GM21576 (cell line): ENCODE measurements around the gene ACTR6.
"Not testable (repeated sequence)": the region's sequence is repeated elsewhere in the genome, so short reads cannot be mapped to it uniquely, and the experiment has no call there.

Source experiments
- ATAC-seq: cut with Tn5 transposase; IDR thresholded peaks from one replicate; pipeline ENCODE4 v1.9.1; 2021; ENCODE audit warnings: mild to moderate bottlenecking, moderate library complexity; ENCODE audit not compliant: unreplicated experiment

ACTR6 gene

DNA sequence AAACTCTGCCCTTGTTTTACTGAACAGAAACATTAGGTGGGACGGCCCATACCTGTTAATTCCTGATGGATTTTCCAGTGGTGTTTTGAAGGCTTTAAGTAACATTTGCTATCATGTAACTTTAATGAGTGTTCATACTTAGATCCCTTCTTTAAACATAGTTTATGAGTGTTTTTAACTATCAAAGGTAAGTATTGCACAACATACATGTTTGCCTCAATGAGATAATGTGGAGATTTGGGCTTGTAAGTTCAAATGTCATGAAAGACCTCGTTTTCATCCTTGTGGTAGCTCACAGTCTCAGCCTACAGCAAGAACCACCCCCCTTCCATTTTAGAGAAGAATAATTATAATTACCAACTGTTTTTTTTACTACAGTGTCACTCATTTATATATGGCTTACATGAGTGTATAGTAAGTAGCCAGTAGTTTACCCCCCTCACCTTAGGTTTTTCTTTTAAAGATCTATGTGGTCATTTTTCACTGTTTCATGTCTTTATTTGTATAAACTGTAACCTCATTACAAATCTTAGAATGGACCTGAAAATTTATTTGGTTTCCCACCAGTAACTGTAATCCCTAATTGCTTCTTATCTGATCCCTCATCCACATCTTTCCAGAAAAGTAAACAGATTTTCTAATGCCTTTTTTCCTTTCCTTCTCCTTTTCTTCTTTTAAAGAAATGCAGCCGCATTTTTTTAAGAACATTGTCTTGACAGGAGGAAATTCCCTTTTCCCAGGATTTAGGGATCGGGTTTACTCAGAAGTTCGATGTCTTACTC is 18.9 kb downstream of the ACTR6 start:
- ATAC-seq: no peak

DNA sequence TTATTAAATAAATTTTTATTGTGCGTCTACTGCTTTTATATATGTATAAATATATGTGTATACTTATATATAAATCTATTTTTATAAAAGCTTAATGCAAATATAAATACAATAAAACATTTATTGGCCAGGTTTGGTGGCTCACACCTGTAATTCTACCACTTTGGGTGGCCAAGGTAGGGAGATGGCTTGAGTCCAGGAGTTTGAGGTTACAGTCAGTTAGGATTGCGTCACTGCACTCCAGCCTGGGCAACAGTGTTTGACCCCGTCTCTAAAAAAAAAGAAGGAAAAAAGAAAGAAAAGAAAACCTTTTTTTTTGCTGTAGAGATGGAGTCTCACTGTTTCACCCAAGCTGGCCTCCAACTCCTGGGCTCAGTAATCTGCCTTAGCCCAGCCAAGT is 20.9 kb downstream of the ACTR6 start:
- no peak for ATAC-seq

DNA sequence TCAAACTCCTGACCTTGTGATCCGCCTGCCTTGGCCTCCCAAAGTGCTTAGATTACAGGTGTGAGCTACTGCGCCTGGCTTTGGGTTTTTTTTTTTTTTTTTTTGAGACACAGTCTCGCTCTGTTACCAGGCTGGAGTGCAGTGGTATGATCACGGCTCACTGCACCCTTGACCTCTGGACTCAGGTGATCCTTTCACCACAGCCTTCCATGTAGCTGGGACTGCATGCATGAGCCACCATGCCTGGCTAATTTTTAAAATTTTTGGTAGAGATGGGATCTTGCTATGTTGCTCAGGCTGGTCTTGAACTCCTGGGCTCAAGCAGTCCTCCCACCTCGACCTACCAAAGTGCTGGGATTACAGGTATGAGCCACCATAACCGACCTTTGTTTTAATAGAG is 21.6 kb downstream of the ACTR6 start:
- ATAC-seq: not testable (repeated sequence)

- ATAC-seq: no peak
Measured at GRCh38 chr12:100225491-100225890, 24.9 kb downstream of the ACTR6 start.

GRCh38 chr12:100229036-100229635 is 28.5 kb downstream of the ACTR6 start:
- no peak for ATAC-seq

GRCh38 chr12:100229876-100230275 is 29.3 kb downstream of the ACTR6 start:
- ATAC-seq: no peak

- not testable (repeated sequence) for ATAC-seq
Measured at GRCh38 chr12:100231873-100232272, 31.3 kb downstream of the ACTR6 start.

DNA sequence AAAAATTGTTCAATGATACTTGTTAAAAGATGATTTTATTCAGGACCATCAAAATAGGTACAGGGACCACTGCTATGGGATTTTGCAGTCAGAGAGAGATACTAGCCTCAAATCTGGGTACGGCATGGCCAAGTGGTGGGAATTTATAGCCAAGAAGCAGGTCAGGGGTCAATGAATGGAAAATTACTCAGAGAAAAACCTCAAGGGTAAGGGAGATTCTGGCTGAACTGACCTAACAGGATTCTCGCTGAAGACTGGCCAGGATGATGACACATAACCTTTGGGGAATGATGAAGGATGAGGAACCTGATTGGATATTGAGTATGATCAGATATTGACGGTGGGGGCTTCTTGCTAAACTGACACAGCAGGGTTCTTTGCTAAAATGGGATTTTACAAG is 33.6 kb downstream of the ACTR6 start:
- no peak for ATAC-seq

DNA sequence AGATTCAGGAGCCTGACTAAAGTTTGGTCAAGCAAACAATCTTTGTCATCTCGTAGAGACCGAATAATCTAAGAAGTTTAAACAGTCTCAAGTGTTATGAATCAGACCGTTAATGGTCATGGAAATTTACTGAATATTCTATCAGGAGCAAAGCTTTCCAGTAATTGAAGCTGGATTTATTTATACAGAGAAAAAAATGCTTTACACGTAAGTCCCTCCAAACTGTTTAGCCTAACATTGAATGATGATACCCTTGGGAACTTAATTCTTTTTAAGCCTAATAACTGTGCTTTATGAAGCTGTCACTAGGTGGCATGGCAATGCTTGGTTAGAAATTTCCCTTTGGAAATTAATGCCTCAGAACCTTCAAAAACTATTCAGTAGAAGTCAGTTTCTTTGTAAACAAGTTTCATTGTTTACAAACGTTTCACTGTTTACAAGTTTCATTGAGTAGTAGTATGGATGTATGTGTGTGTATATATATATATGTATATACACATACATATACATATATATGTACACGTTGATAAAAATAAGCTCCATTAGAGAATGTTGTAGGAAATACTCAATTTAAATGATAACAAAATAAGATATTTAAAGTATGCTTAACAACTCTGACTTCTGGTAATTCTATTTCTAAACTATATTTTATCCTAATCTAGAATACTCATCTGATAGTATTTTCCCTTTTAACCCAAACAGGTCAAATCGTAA is 34.1 kb downstream of the ACTR6 start:
- no peak for ATAC-seq

DNA sequence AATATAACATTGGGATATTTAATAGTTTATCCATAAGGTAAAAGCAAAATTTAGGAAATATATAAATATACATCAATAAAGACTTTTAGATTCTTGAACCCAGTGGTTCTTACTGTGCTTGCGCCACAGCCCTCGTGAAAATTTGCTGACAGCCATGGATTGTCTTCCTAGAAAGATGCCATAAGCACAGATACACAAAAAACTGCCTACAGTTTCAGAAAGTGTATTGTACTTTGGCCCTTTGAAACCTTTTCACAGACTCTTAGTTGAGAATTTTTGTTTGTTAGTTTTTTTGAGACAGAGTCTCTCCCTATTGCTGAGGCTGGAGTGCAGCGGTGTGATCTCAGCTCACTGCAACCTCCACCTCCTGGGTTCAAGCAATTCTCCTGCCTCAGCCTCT is 38.2 kb downstream of the ACTR6 start:
- ATAC-seq: no peak

DNA sequence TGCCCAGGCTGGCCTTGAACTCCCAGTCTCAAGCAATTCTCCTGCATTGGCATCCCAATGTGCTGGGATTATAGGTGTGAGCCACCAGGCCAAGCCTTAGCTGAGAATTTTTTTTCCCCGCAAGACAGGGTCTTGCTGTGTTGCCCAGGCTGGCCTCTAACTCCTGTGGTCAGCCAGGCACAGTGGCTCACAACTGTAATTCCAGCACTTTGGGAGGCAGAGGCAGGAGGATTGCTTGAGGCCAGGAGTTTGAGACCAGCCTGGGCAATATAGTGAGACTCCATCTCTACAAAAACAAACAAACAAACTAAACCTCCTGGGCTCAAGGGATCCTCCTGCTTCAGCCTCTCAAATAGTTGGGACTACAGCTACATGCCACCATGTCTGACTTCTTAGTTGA is 39.0 kb downstream of the ACTR6 start:
- no peak for ATAC-seq

- ATAC-seq: no peak
Measured at GRCh38 chr12:100243137-100243536, 42.5 kb downstream of the ACTR6 start.

GRCh38 chr12:100247765-100248164 is 47.1 kb downstream of the ACTR6 start:
- ATAC-seq: no peak

GRCh38 chr12:100248886-100249285 is 48.3 kb downstream of the ACTR6 start:
- no peak for ATAC-seq

GRCh38 chr12:100249941-100250340 is 49.3 kb downstream of the ACTR6 start:
- ATAC-seq: no peak

GRCh38 chr12:100251917-100252316 is 51.3 kb downstream of the ACTR6 start:
- no peak for ATAC-seq

DNA sequence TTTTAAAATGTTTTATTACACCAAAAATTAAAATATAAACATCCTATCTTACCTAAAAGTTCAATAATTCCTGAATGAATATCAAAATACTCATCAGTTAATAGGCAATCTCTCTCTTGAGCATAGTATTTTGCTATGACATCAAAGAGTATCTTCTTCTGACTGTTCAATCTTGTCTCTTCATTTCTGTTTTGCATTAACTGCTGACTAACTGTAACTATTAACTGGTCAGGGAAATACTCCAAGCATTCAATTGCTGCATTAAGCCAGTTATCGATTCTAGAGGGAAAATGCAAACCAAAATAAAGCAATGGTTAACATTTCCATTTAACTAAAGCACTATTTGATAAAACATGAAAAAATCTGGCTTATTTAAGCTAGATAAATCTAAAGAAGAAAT is 52.8 kb downstream of the ACTR6 start:
- ATAC-seq: no peak

GRCh38 chr12:100254876-100255275 is 54.3 kb downstream of the ACTR6 start:
- no peak for ATAC-seq

- ATAC-seq: no peak
Measured at GRCh38 chr12:100258127-100258526, 57.5 kb downstream of the ACTR6 start.

DNA sequence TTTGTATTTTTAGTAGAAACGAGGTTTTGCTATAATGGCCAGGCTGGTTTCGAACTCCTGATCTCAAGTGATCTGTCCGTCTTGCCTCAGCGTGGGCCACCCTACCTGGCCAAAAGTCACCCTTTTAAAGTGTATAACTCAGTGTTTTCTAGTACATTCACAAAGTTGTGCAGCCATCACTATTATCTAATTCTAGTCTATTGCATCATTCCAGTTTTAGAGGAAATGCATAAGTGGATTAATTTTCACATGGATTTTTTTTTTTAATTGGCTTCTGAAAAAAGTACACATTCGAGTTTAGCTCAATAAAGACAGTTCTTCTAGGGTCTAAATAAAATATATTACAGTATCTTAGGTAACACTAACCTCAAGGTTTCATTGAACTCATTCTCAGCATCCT is 62.5 kb downstream of the ACTR6 start:
- ATAC-seq: no peak

GRCh38 chr12:100265107-100265506 is 64.5 kb downstream of the ACTR6 start:
- not testable (repeated sequence) for ATAC-seq
